GM18526 (cell line): ENCODE measurements around the gene KIF18A.

Source experiments
- POLR2A ChIP-seq: IDR thresholded peaks from 3 replicates; pipeline ENCODE4 v1.6.1; 2011; ENCODE audit not compliant: insufficient read length; ENCODE audit errors: extremely low read depth

Gene KIF18A

DNA sequence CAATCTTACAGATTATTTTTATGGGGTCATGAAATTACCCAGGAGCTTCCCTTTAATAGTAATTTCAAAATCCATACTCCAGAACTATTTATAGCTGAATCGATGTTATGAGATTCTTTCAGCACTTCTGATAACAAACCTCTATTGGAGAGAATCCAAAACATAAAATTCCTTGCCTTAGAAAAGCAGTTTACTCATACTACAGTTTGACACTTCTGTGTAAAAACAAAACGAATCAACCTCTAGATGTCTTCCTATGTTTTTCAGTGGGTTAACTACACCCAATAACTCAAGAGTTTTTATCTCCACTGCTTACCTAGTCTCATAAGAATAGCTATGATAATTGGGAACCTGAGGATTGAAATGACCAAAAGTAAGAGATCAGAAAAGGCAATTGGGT, 35.6 kb downstream of the KIF18A start:
- TF ChIP-seq POLR2A: no peak

DNA sequence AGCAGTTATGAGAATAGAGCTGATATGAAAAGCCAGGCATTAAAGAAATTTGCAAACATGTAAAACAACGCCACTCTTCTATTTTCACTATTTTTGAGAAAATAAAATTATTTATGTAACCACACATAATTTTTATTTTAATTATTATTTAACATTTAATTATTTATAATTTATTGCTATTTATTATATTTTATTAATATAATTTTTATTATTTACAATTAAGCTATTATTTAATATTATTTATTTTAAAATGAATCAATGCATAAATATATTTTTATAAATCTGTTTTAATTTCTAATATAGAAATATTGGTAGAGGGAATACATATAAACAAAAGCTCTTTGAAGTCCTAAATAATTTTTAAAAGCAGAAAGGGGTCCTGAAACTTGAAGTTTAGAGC, 36.7 kb downstream of the KIF18A start:
- no peak for TF ChIP-seq POLR2A

DNA sequence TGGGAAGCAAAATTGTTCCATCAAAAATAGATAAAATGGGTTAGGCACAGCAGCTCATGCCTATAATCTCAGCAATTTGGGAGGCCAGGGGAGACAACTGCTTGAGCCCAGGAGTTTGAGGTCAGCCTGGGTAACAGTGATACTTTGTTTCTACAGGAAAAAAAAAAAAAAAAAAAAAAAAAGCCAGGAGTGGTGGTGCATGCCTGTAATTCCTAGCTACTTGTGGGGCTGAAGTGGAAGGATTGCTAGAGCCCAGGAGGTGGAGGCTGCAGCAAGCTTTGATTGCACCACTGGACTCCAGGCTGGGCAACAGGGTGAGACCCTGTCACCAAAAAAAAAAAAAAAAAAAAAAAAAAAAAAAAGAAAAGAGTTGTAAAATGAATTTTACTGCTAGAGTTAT, 49.6 kb downstream of the KIF18A start:
- no peak for TF ChIP-seq POLR2A

DNA sequence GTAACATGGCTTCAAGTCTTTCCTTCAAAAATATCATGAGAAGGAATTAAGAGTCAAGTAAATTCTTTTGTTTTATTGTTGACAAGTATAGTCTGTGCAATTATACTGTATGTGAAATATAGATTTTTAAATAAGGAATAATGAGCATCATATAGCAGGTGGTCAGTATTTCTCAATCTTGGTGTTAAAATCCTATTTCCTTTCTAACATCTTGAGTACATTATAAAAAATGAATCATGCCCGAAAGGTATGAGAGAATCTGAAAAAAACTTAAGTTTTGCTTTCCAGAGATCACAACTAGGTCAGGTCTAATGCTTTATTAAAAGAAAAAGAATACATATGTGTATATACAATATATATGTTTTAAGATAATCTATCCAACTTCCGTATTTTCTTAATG, 53.1 kb downstream of the KIF18A start:
- no peak for TF ChIP-seq POLR2A

GRCh38 chr11:28049338-28050216, 58.4 kb downstream of the KIF18A start:
- no peak for TF ChIP-seq POLR2A

- TF ChIP-seq POLR2A: no peak
Observed at GRCh38 chr11:28048812-28049211, 59.1 kb downstream of the KIF18A start.

- TF ChIP-seq POLR2A: no peak
Observed at GRCh38 chr11:28043930-28044709, 63.8 kb downstream of the KIF18A start.

DNA sequence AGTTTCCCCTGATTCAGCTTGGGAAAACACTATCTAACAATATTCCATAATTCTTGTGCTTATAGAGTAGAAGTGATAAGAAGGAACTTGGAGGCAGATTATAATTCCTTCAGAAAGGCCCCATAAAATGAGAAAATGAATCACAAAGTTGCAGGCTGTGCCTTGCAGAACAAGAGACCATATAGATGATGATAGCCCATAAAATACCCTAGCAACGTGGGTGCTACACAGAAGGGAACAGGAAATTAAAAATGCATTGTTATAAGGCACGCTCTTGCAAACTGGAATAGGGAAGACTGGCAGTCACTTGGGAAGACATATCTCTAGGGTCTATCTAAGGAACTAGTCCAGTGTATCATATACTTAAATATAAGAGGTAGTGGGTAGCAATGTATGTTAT, 67.6 kb downstream of the KIF18A start:
- no peak for TF ChIP-seq POLR2A

DNA sequence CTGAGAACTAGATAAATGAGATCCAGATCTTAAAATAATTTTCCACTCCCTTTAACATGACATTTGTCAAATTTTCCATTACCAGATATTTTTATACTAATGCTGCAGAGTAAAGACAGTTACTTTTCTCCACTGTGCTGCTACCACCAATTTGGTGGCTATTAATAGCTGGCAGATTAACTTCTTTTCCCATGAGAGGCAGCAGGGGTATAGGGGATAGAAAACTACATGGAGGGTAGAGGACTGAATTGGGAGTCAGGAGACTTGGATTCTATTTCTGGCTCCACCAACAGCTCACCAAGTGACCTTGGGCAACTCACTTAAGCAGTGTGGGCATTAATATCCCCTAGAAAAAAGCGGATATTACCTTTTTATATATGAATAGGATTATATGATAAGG, 69.2 kb downstream of the KIF18A start:
- TF ChIP-seq POLR2A: no peak

GRCh38 chr11:28026634-28027290, 81.2 kb downstream of the KIF18A start:
- TF ChIP-seq POLR2A: no peak

DNA sequence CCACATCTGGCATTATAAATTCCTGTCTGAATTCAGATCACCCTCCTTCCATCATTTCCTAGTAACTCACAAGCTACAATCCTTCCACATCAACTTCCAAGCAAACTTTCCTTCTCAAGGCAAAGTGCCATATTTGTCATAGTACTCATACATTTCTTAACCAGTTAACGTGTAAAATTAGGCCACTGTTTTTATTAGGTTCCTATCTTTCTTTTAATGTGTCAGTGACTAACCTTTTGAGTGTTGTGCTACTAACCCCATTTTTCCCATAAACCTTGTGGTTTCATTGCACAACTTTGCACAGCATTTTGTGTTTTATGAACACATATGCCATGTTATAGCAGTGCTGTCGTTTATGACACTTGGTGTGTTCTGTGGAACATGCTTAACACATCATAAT, 90.1 kb downstream of the KIF18A start:
- no peak for TF ChIP-seq POLR2A

- TF ChIP-seq POLR2A: no peak
Observed at GRCh38 chr11:28011813-28012212, 96.1 kb downstream of the KIF18A start.

- no peak for TF ChIP-seq POLR2A
Observed at GRCh38 chr11:28009996-28010395, 98.0 kb downstream of the KIF18A start.

GRCh38 chr11:28009388-28009787, 98.6 kb downstream of the KIF18A start:
- no peak for TF ChIP-seq POLR2A

DNA sequence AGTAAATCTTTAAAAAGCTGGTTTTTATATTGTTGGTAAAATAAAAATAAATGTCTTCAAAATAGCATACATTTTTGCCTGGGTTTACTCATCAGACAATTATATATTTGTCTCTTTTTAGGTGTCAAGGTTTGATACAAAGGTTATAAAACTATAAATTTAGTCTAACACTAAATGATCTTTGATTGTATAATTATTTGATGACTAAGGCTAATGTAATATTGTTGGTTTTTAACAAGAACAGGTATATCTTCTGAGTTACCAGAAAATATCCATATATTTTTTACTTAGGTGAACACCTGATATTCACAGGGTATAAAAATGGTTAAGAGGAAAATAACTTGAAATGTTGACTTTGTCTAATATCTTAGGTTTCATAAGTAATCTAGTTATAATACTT, 104.3 kb downstream of the KIF18A start:
- no peak for TF ChIP-seq POLR2A

DNA sequence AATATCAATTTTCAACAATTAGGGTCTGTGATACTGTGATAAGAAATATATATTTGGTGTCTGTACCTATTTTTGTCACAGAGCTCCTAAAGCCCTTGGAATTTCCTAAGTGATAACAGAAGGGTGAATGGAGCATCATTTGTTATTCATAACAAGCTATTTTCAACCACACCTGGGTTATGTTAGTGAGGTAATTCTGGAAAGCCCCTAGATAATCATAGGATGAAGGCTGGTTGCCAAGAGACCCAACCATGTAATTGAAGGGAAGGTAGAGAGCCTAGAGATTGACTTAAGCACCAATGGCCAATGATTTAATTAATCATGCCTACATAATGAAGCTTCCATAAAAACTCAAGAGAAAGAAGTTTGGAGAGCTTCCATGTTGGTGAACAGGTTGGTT, 109.4 kb downstream of the KIF18A start:
- TF ChIP-seq POLR2A: no peak
